Astrocyte of the cerebellum (primary cell): Measurements from ENCODE around the gene DNMT1.
A peak's percentile ranks its signal among the peaks of the same experiment; 100 is the strongest.

ENCODE experiments used
- DNase-seq: peaks from one replicate; pipeline ENCODE4 v3.0.0-alpha.2; 2011; ENCODE audit warnings: low read depth
- H3K4me3 ChIP-seq: 2 replicates; pipeline ENCODE4 v1.5.1; 2011; ENCODE audit warnings: mild to moderate bottlenecking, low read depth, low read length, moderate library complexity
- in situ Hi-C: cut with HindIII; loops from 2 replicates; pipeline ENCODE4 v1.10.0; 2017; ENCODE audit warnings: low sequenced_read_pairs
- TF ChIP-seq, protein P1 (sequence below): IDR thresholded peaks from 2 replicates; pipeline ENCODE4 v1.5.1; 2012; ENCODE audit warnings: low read length, low read depth, moderate library complexity, mild to moderate bottlenecking; ENCODE audit errors: missing control alignments

The DNMT1 gene

DNA sequence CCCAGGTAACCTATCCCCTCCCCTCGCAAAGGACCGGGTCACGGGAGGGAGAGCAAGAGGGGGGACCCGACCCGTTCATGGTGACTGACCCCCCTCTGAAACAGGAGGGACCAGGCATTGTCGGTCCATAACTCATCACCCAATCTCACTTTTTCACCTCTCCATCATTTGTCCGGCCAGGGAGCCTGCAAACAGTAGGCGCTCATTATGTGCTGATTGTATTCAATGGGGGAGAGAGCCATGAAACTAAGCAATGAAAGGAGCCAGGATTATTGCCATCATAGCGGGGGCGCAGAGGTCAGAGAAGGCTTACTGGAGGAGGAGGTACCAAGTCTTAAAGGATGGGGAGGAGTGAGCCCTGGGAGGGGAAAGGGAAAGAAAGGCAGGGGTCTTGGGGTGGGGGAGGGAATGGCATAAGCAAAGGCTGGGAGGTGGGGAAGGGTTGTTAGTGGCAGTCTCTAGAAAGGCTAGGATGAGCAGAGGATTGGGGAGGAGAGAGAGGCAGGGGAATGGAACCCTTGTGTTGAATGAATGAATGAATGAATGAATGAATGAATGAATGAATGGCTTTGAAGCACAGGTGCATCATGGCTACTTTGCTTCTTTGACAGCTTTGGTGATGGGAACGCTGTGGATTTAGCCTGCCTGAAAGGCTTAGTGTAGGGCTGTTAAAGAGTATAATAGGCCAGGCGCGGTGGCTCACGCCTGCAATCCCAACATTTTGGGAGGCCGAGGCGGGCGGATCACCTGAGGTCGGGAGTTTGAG, 107.3 kb downstream of the DNMT1 start:
- no peak for DNase-seq
- peak overlapping the region; percentile 95 for H3K4me3 ChIP-seq
- TF ChIP-seq, protein P1, sequence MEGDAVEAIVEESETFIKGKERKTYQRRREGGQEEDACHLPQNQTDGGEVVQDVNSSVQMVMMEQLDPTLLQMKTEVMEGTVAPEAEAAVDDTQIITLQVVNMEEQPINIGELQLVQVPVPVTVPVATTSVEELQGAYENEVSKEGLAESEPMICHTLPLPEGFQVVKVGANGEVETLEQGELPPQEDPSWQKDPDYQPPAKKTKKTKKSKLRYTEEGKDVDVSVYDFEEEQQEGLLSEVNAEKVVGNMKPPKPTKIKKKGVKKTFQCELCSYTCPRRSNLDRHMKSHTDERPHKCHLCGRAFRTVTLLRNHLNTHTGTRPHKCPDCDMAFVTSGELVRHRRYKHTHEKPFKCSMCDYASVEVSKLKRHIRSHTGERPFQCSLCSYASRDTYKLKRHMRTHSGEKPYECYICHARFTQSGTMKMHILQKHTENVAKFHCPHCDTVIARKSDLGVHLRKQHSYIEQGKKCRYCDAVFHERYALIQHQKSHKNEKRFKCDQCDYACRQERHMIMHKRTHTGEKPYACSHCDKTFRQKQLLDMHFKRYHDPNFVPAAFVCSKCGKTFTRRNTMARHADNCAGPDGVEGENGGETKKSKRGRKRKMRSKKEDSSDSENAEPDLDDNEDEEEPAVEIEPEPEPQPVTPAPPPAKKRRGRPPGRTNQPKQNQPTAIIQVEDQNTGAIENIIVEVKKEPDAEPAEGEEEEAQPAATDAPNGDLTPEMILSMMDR, result no peak
- in situ Hi-C loops, result no loop called here

- DNase-seq, result no peak
- in situ Hi-C loops, result no loop called here
- TF ChIP-seq, protein P1, result no peak
- peak overlapping the region; percentile 95 for H3K4me3 ChIP-seq
Observed at GRCh38 chr19:10086591-10087192, 108.1 kb downstream of the DNMT1 start.

GRCh38 chr19:10085641-10086590, 108.8 kb downstream of the DNMT1 start, which contains the start of gene SHFL:
SHFL (plus strand) TSS chr19:10086317; CDS start chr19:10086428, 111 bp downstream.
- DNase-seq, result peak; percentile 5
- TF ChIP-seq, protein P1, result no peak
- H3K4me3 ChIP-seq, result peak within 1 kb of the TSS; percentile 95
- in situ Hi-C loops, result no loop called here

DNA sequence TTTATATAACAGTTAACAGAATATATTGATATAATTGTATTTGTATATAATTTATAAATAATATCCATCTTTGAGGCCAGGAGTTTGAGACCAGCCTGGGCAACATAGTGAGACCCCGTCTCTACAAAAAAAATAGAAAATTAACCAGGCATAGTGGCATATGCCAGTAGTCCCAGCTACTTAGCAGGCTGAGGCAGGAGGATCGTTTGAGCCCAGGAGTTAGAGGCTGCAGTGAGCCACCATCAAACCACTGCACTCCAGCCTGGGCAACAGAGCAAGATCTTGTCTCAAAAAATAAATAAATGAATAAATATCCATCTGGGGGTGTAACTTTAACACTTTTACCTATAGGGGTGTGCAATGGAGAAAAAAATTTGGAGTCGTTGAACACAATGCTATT, 110.0 kb downstream of the DNMT1 start:
- TF ChIP-seq, protein P1, result no peak
- DNase-seq, result no peak
- in situ Hi-C loops, result no loop called here
- H3K4me3 ChIP-seq, result no peak overlapping the region

DNA sequence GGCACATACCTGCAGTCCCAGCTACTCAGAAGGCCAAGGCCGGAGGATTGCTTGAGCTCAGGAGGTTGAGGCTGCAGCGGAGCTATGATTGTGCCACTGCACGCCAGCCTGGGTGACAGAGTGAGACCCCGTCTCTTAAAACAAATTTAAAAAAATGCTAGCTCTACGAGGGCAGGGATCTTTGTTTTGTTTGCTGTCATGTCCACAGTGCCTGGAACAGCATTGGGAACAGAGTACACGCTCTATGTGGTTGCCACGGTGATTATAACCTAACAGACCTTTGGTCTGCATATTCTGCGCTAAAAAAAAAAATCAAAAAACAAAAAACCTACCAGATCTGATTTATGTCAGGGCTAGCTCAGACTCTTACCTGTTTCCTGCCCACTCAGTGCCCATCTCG, 110.8 kb downstream of the DNMT1 start:
- in situ Hi-C loops, result no loop called here

More for the DNA sequence above, 110.8 kb downstream of the DNMT1 start:
- no peak overlapping the region for H3K4me3 ChIP-seq
- TF ChIP-seq, protein P1, result no peak
- no peak for DNase-seq
